ENCODE results near the gene PDZD2. TPM values are rescaled to one million over a fixed set of nuclear protein-coding genes. Genes with fewer than 3 reads are reported as not detected.

PDZD2 gene
- total RNA-seq, 4 donors from 2014 or later: 2.8 to 5.3 (median 4.0) TPM

GRCh38 chr5:31860278-31860677 is 221.3 kb downstream of the PDZD2 start:
- H3K4me1 ChIP-seq: peaks cover 2 to 3% of the 10 kb centered on the region in 2 donors
- no peak overlapping the region for H3K4me3 ChIP-seq
- in situ Hi-C loops (cut with MboI; ENCODE audit: low sequenced_read_pairs in 4 of 4) (no loop called here), intact Hi-C loops (cut with DNase I; ENCODE audit: low total_unique reads) (no loop called here)
- H3K27ac ChIP-seq: no peak overlapping the region
- DNase-seq: no peak
- peaks cover 4 to 18% (median 11%) of the 10 kb centered on the region in 3 donors for H3K27me3 ChIP-seq
- TF ChIP-seq POLR2A (IDR thresholded peaks at IDR 0.05) (no peak), CTCF (IDR thresholded peaks at IDR 0.05 in 4 of 5, conservative IDR thresholded peaks at IDR 0.05 in 1 of 5) (no peak)
- H3K36me3 ChIP-seq: no peaks in the 10 kb centered on the region
- no peak for ATAC-seq
- peaks cover 0 to 11% (median 5%) of the 10 kb centered on the region in 3 donors for H3K9me3 ChIP-seq

GRCh38 chr5:31860726-31861433 is 221.9 kb downstream of the PDZD2 start:
- no peak overlapping the region for H3K4me3 ChIP-seq
- H3K27ac ChIP-seq: peak overlapping the region in 1 of 4 donors; percentile 16
- in situ Hi-C loops (cut with MboI; ENCODE audit: low sequenced_read_pairs in 4 of 4): no loop called here
- no peaks in the 10 kb centered on the region for H3K36me3 ChIP-seq
- ATAC-seq (no peak), DNase-seq (no peak)
- TF ChIP-seq POLR2A (IDR thresholded peaks at IDR 0.05): no peak
- TF ChIP-seq CTCF (IDR thresholded peaks at IDR 0.05 in 4 of 5, conservative IDR thresholded peaks at IDR 0.05 in 1 of 5): no peak
- H3K4me1 ChIP-seq: peaks cover 0 to 2% of the 10 kb centered on the region in 2 donors
- peaks cover 0 to 13% (median 6%) of the 10 kb centered on the region in 3 donors for H3K27me3 ChIP-seq
- intact Hi-C loops (cut with DNase I; ENCODE audit: low total_unique reads): no loop called here
- H3K9me3 ChIP-seq: peaks cover 0 to 11% (median 5%) of the 10 kb centered on the region in 3 donors

- TF ChIP-seq POLR2A (IDR thresholded peaks at IDR 0.05) (no peak), CTCF (IDR thresholded peaks at IDR 0.05 in 4 of 5, conservative IDR thresholded peaks at IDR 0.05 in 1 of 5) (no peak)
- Histone ChIP-seq H3K27ac (peak overlapping the region in 1 of 4 donors; percentile 16), H3K36me3 (no peaks in the 10 kb centered on the region), H3K9me3 (peaks cover 0 to 11% (median 5%) of the 10 kb centered on the region in 3 donors), H3K4me1 (no peaks in the 10 kb centered on the region), H3K27me3 (peaks cover 0 to 6% (median 3%) of the 10 kb centered on the region in 3 donors), H3K4me3 (no peak overlapping the region)
- intact Hi-C loops (cut with DNase I; ENCODE audit: low total_unique reads) (no loop called here), in situ Hi-C loops (cut with MboI; ENCODE audit: low sequenced_read_pairs in 4 of 4) (no loop called here)
- ATAC-seq (no peak), DNase-seq (no peak)
Measured at GRCh38 chr5:31861601-31862000, 222.7 kb downstream of the PDZD2 start.

- DNase-seq (no peak), ATAC-seq (no peak)
- TF ChIP-seq CTCF (IDR thresholded peaks at IDR 0.05 in 4 of 5, conservative IDR thresholded peaks at IDR 0.05 in 1 of 5): no peak
- no peak for TF ChIP-seq POLR2A (IDR thresholded peaks at IDR 0.05)
- Histone ChIP-seq H3K9me3 (peaks cover 0 to 9% (median 1%) of the 10 kb centered on the region in 3 donors), H3K27me3 (peaks cover 0 to 3% (median 0%) of the 10 kb centered on the region in 3 donors), H3K36me3 (no peaks in the 10 kb centered on the region), H3K4me3 (no peak overlapping the region), H3K27ac (no peak overlapping the region), H3K4me1 (no peaks in the 10 kb centered on the region)
- intact Hi-C loops (cut with DNase I; ENCODE audit: low total_unique reads) (no loop called here), in situ Hi-C loops (cut with MboI; ENCODE audit: low sequenced_read_pairs in 4 of 4) (no loop called here)
Measured at GRCh38 chr5:31863991-31864411, 225.1 kb downstream of the PDZD2 start.

Measured in gastrocnemius medialis (tissue), 4 donors.